Measurements from ENCODE around the gene THBS4. TPM values are rescaled to one million over a fixed set of nuclear protein-coding genes. Genes with fewer than 3 reads are reported as not detected.

Gene THBS4
- polyA plus RNA-seq, 1 donor from 2014 or later: 6.3 TPM

DNA sequence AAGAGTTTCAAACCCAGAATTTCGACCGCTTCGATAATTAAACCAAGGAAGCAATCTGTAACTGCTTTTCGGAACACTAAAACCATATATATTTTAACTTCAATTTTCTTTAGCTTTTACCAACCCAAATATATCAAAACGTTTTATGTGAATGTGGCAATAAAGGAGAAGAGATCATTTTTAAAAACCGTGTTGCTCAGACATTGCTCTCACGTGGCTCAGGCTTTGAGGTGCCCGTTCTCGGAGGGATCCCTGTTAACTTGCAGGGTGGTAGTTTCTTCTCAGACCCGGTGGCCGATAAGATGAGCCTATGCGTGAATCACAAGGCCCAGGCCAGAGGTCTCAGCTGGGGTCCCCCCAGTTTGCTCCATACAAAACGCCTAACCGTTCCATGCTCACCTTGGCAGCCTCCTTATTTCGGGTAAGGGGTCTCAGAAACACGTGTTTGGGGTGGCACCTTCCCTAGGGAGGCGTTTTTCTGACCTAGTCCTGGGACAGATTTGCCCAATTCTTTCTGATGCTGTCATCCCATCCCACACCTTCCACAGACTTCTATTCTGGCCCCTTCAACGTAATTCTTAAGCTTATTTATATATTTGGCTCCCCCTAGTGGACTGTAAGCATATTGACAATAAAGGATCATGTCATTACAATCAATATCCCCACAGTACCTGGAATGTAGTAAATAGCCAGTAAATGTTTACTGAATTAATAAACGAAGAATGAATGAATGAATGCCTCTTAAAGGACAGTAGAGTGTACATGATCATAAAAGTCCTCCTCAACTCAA, 48.1 kb downstream of the THBS4 start:
- Histone ChIP-seq H3K36me3 (ENCODE audit: insufficient read depth, low read length) (no peaks in the 10 kb centered on the region), H3K4me3 (ENCODE audit: low read length) (no peak overlapping the region), H3K79me2 (replicated peaks; ENCODE audit: insufficient read depth, low read length) (no peaks in the 10 kb centered on the region), H2AFZ (ENCODE audit: low read depth, low read length) (no peak overlapping the region), H4K20me1 (ENCODE audit: insufficient read depth) (no peaks in the 10 kb centered on the region), H3K9me2 (ENCODE audit: insufficient read depth, low read length) (no peaks in the 10 kb centered on the region), H3K27me3 (ENCODE audit: insufficient read depth, low read depth, low read length) (no peaks in the 10 kb centered on the region), H3K27ac (ENCODE audit: low read length) (no peak overlapping the region), H3K9ac (ENCODE audit: low read length) (no peak overlapping the region), H3F3A (ENCODE audit: insufficient read depth, low read length, poor library complexity, severe bottlenecking) (no peaks in the 10 kb centered on the region), H3K9me3 (ENCODE audit: low read length) (no peaks in the 10 kb centered on the region), H3K4me2 (ENCODE audit: low read length) (no peak overlapping the region)
- TF ChIP-seq, protein P1, sequence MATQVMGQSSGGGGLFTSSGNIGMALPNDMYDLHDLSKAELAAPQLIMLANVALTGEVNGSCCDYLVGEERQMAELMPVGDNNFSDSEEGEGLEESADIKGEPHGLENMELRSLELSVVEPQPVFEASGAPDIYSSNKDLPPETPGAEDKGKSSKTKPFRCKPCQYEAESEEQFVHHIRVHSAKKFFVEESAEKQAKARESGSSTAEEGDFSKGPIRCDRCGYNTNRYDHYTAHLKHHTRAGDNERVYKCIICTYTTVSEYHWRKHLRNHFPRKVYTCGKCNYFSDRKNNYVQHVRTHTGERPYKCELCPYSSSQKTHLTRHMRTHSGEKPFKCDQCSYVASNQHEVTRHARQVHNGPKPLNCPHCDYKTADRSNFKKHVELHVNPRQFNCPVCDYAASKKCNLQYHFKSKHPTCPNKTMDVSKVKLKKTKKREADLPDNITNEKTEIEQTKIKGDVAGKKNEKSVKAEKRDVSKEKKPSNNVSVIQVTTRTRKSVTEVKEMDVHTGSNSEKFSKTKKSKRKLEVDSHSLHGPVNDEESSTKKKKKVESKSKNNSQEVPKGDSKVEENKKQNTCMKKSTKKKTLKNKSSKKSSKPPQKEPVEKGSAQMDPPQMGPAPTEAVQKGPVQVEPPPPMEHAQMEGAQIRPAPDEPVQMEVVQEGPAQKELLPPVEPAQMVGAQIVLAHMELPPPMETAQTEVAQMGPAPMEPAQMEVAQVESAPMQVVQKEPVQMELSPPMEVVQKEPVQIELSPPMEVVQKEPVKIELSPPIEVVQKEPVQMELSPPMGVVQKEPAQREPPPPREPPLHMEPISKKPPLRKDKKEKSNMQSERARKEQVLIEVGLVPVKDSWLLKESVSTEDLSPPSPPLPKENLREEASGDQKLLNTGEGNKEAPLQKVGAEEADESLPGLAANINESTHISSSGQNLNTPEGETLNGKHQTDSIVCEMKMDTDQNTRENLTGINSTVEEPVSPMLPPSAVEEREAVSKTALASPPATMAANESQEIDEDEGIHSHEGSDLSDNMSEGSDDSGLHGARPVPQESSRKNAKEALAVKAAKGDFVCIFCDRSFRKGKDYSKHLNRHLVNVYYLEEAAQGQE (IDR thresholded peaks at IDR 0.05; ENCODE audit: borderline replicate concordance): no peak
- TF ChIP-seq SMC3 (conservative IDR thresholded peaks at IDR 0.05; ENCODE audit: poor library complexity) (peak; percentile 82), CTCF (IDR thresholded peaks at IDR 0.05; ENCODE audit: poor library complexity, severe bottlenecking) (peak; percentile 88), POLR2AphosphoS5 (IDR thresholded peaks at IDR 0.05) (no peak), MXI1 (conservative IDR thresholded peaks at IDR 0.05; ENCODE audit: poor library complexity, severe bottlenecking) (no peak), RAD21 (conservative IDR thresholded peaks at IDR 0.05) (peak; percentile 83)

DNA sequence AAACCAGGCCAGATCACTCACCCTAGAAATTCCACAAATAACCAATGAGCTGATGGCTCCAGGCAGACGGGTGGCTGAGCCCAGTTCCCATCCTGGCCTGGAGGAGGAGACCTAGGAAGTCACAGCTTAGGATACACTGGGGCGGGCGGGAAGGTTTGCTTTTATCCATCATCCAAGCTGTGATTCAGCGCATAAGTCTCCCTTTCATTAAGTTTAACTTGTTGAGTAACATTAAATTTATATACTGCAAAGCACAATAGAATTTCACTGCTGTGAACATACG, 55.7 kb downstream of the THBS4 start:
- no peak overlapping the region for H3K9ac ChIP-seq (ENCODE audit: low read length)
- no peaks in the 10 kb centered on the region for H3K36me3 ChIP-seq (ENCODE audit: insufficient read depth, low read length)
- TF ChIP-seq SMC3 (conservative IDR thresholded peaks at IDR 0.05; ENCODE audit: poor library complexity) (no peak), EZH2 (IDR thresholded peaks at IDR 0.05; ENCODE audit: borderline replicate concordance, insufficient read depth, low read length, poor library complexity, severe bottlenecking) (no peak), MXI1 (conservative IDR thresholded peaks at IDR 0.05; ENCODE audit: poor library complexity, severe bottlenecking) (no peak), TAF1 (IDR thresholded peaks at IDR 0.05; ENCODE audit: low read depth) (no peak), CTCF (IDR thresholded peaks at IDR 0.05; ENCODE audit: poor library complexity, severe bottlenecking) (no peak), POLR2AphosphoS5 (IDR thresholded peaks at IDR 0.05) (no peak), RAD21 (conservative IDR thresholded peaks at IDR 0.05) (no peak), EP300 (conservative IDR thresholded peaks at IDR 0.05; ENCODE audit: poor library complexity, severe bottlenecking) (no peak)
- TF ChIP-seq, protein P1 (IDR thresholded peaks at IDR 0.05; ENCODE audit: borderline replicate concordance): no peak
- H3F3A ChIP-seq (ENCODE audit: insufficient read depth, low read length, poor library complexity, severe bottlenecking): no peaks in the 10 kb centered on the region
- H3K4me3 ChIP-seq (ENCODE audit: low read length): no peak overlapping the region
- no peak overlapping the region for H3K4me2 ChIP-seq (ENCODE audit: low read length)
- H2AFZ ChIP-seq (ENCODE audit: low read depth, low read length): no peak overlapping the region
- H4K20me1 ChIP-seq (ENCODE audit: insufficient read depth): no peaks in the 10 kb centered on the region
- H3K79me2 ChIP-seq (replicated peaks; ENCODE audit: insufficient read depth, low read length): no peaks in the 10 kb centered on the region
- no peaks in the 10 kb centered on the region for H3K27me3 ChIP-seq (ENCODE audit: insufficient read depth, low read depth, low read length)
- no peak overlapping the region for H3K27ac ChIP-seq (ENCODE audit: low read length)
- no peaks in the 10 kb centered on the region for H3K9me2 ChIP-seq (ENCODE audit: insufficient read depth, low read length)
- H3K9me3 ChIP-seq (ENCODE audit: low read length): no peaks in the 10 kb centered on the region
